GM23338 (cell line): ENCODE results near the gene DAD1. TPM values are rescaled to one million over a fixed set of nuclear protein-coding genes. Genes with fewer than 3 reads are reported as not detected.

Source experiments
- ATAC-seq: fragments of 200-7000 bp; cut with Tn5 transposase; 3 replicates; pipeline ENCODE4 v1.9.1; 2020
- DNase-seq: peaks from one replicate; pipeline ENCODE4 v3.0.0-alpha.2; 2015; ENCODE audit warnings: low spot score
- H2AFZ ChIP-seq: fragments of 200-600 bp; sonication (generic); 2 replicates; pipeline ENCODE4 v1.8.0; 2016; ENCODE audit warnings: antibody characterized with exemption, mild to moderate bottlenecking, moderate library complexity
- H3F3A ChIP-seq: fragments of 200-600 bp; sonication (generic); replicated peaks from 2 replicates; pipeline ENCODE4 v1.8.0; 2017; ENCODE audit warnings: antibody characterized with exemption, mixed run types, low read depth
- H3K27ac ChIP-seq: fragments of 200-600 bp; sonication (generic); 2 replicates; pipeline ENCODE4 v1.6.1; 2016; ENCODE audit warnings: low read depth
- H3K27me3 ChIP-seq: fragments of 200-600 bp; sonication (generic); 2 replicates; pipeline ENCODE4 v1.8.0; 2016; ENCODE audit warnings: mild to moderate bottlenecking, mixed run types, moderate library complexity; ENCODE audit not compliant: insufficient read depth
- H3K36me3 ChIP-seq: fragments of 200-600 bp; sonication (generic); 2 replicates; pipeline ENCODE4 v1.8.0; 2016; ENCODE audit warnings: mild to moderate bottlenecking; ENCODE audit not compliant: insufficient read depth
- H3K4me1 ChIP-seq: fragments of 200-600 bp; sonication (generic); 2 replicates; pipeline ENCODE4 v1.8.0; 2016; ENCODE audit warnings: mild to moderate bottlenecking, moderate library complexity; ENCODE audit not compliant: insufficient read depth
- H3K4me2 ChIP-seq: fragments of 200-600 bp; sonication (generic); 2 replicates; pipeline ENCODE4 v1.7.1; 2017; ENCODE audit warnings: mixed run types
- H3K4me3 ChIP-seq: fragments of 200-600 bp; sonication (generic); 2 replicates; pipeline ENCODE4 v1.6.1; 2016; ENCODE audit warnings: mixed run types
- H3K79me2 ChIP-seq: fragments of 200-600 bp; sonication (generic); replicated peaks from 2 replicates; pipeline ENCODE4 v1.8.0; 2017; ENCODE audit warnings: mild to moderate bottlenecking; ENCODE audit not compliant: insufficient read depth
- H3K9me2 ChIP-seq: fragments of 200-600 bp; sonication (generic); 2 replicates; pipeline ENCODE4 v1.8.0; 2017; ENCODE audit not compliant: insufficient read depth
- H4K20me1 ChIP-seq: fragments of 200-600 bp; sonication (generic); replicated peaks from 2 replicates; pipeline ENCODE4 v1.8.0; 2017; ENCODE audit warnings: mild to moderate bottlenecking; ENCODE audit not compliant: insufficient read depth
- H3K27ac Mint-ChIP-seq: 2 replicates; pipeline ENCODE4 v1.8.0; 2020; ENCODE audit warnings: inconsistent platforms, mild to moderate bottlenecking, moderate library complexity, mixed read lengths
- H3K27me3 Mint-ChIP-seq: 3 replicates; pipeline ENCODE4 v1.8.0; 2022; ENCODE audit warnings: low read depth, mild to moderate bottlenecking, moderate library complexity, mixed read lengths, inconsistent platforms; ENCODE audit not compliant: insufficient read depth, poor library complexity
- H3K36me3 Mint-ChIP-seq: 3 replicates; pipeline ENCODE4 v1.8.0; 2021; ENCODE audit warnings: low read depth, mild to moderate bottlenecking, inconsistent platforms, moderate library complexity, mixed read lengths
- H3K4me1 Mint-ChIP-seq: 3 replicates; pipeline ENCODE4 v1.8.0; 2020; ENCODE audit warnings: mild to moderate bottlenecking, inconsistent platforms, mixed read lengths
- H3K4me3 Mint-ChIP-seq: 3 replicates; pipeline ENCODE4 v1.8.0; 2021; ENCODE audit warnings: moderate library complexity, mild to moderate bottlenecking, inconsistent platforms, mixed read lengths
- H3K9me3 Mint-ChIP-seq: 3 replicates; pipeline ENCODE4 v1.8.0; 2020; ENCODE audit warnings: moderate library complexity, mild to moderate bottlenecking, inconsistent platforms, mixed read lengths
- CREB1 ChIP-seq: fragments of 250-450 bp; sonication (Bioruptor Pico); IDR thresholded peaks from 2 replicates; pipeline ENCODE4 v1.5.0; 2020; ENCODE audit warnings: low read depth, mild to moderate bottlenecking, moderate library complexity
- CTCF ChIP-seq, 2 experiments: fragments of 200-600 bp in 1 of 2; sonication (generic) in 1 of 2; conservative IDR thresholded peaks; 2 replicates each; pipeline versions ENCODE4 v1.5.1 to v1.6.1; 2016 to 2017; ENCODE audit warnings: antibody characterized with exemption in 2 of 2, low read depth in 2 of 2, mild to moderate bottlenecking in 2 of 2, moderate library complexity in 1 of 2
- EZH2 ChIP-seq: fragments of 200-600 bp; sonication (generic); IDR thresholded peaks from one replicate; pipeline ENCODE4 v1.8.0; 2017; ENCODE audit warnings: antibody characterized with exemption, mild to moderate bottlenecking, low read depth; ENCODE audit not compliant: unreplicated experiment
- EZH2phosphoT487 ChIP-seq: fragments of 200-600 bp; sonication (generic); IDR thresholded peaks from one replicate; pipeline ENCODE4 v1.8.1; 2018; ENCODE audit warnings: antibody characterized with exemption; ENCODE audit not compliant: unreplicated experiment
- JUNB ChIP-seq: IDR thresholded peaks from one replicate; pipeline ENCODE4 v1.6.1; 2016; ENCODE audit warnings: antibody characterized with exemption; ENCODE audit not compliant: unreplicated experiment
- NANOG ChIP-seq: IDR thresholded peaks from 2 replicates; pipeline ENCODE4 v1.6.1; 2016; ENCODE audit warnings: antibody characterized with exemption, borderline replicate concordance
- POLR2AphosphoS5 ChIP-seq: IDR thresholded peaks from 2 replicates; pipeline ENCODE4 v1.6.1; 2016; ENCODE audit warnings: antibody characterized with exemption, low read depth
- REST ChIP-seq: IDR thresholded peaks from one replicate; pipeline ENCODE4 v1.6.1; 2018; ENCODE audit warnings: antibody characterized with exemption; ENCODE audit not compliant: unreplicated experiment
- STAT1 ChIP-seq: IDR thresholded peaks from one replicate; pipeline ENCODE4 v1.6.1; 2016; ENCODE audit warnings: antibody characterized with exemption; ENCODE audit not compliant: unreplicated experiment
- ZNF114 ChIP-seq: fragments of 250-450 bp; sonication (Bioruptor Pico); IDR thresholded peaks from 2 replicates; pipeline ENCODE4 v1.5.0; 2020; ENCODE audit warnings: mild to moderate bottlenecking, moderate library complexity
- ZNF331 ChIP-seq: fragments of 250-450 bp; sonication (Bioruptor Pico); IDR thresholded peaks from 2 replicates; pipeline ENCODE4 v1.5.0; 2020; ENCODE audit warnings: low read depth, mild to moderate bottlenecking, moderate library complexity
- ZNF462 ChIP-seq: fragments of 250-450 bp; sonication (Bioruptor Pico); IDR thresholded peaks from 2 replicates; pipeline ENCODE4 v1.5.0; 2020; ENCODE audit warnings: mild to moderate bottlenecking, moderate library complexity
- polyA plus RNA-seq: library from polyadenylated mRNA; unstranded; fragments of >200 nt; fragmentation: Nextera tagmentation; extraction: Ambion mirVana; gene quantifications from 2 replicates; pipeline ENCODE4 v1.2.1, GENCODE V29; 2016
- total RNA-seq: library from RNA; depleted of rRNA; stranded (reverse); fragments of >200 nt; shearing (Covaris generic); gene quantifications from 2 replicates; pipeline ENCODE4 v1.2.3, GENCODE V29; 2014
- TF ChIP-seq, protein P1 (sequence below): IDR thresholded peaks from 2 replicates; pipeline ENCODE4 v1.6.1; 2016; ENCODE audit warnings: antibody characterized with exemption

DAD1 gene
- total and polyA plus RNA-seq, 2 experiments from 2014 or later = 180 to 252 TPM

DNA sequence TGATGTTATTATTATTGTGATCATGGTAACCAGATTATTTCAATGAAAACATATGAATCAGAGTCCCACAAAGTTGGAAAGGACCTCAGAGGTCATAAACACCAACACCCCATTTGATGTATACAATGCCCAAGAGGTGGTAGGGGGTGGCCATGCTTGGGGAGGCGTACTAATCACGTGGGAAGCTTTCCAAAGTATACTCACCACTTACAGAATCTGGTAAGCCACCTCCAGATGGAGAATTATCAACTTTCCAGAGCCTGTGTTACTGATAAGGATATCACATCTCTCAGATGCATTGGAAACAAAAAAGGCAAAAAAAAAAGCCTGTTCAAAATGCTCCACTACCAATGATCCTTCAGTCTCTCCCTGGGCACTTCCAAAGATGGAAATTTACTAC is 8.4 kb downstream of the DAD1 start:
- Histone ChIP-seq H4K20me1 (peaks cover 5% of the 10 kb centered on the region), H3K27me3 (no peaks in the 10 kb centered on the region), H3K4me3 (no peak overlapping the region), H3K27ac (no peak overlapping the region), H3F3A (no peaks in the 10 kb centered on the region), H3K36me3 (no peaks in the 10 kb centered on the region), H2AFZ (no peak overlapping the region), H3K79me2 (peaks cover 86% of the 10 kb centered on the region), H3K4me1 (no peaks in the 10 kb centered on the region), H3K9me2 (no peaks in the 10 kb centered on the region), H3K4me2 (no peak overlapping the region)
- TF ChIP-seq ZNF114 = no peak
- TF ChIP-seq ZNF462 (CRISPR knock-in tag) = no peak
- TF ChIP-seq CREB1 (CRISPR knock-in tag) = no peak
- no peak for TF ChIP-seq CTCF (conservative IDR thresholded peaks at IDR 0.05; ENCODE audit: low read depth in 2 of 2)
- no peak for TF ChIP-seq EZH2
- no peak for TF ChIP-seq ZNF331 (CRISPR knock-in tag)
- no peak for TF ChIP-seq NANOG
- TF ChIP-seq, protein P1, sequence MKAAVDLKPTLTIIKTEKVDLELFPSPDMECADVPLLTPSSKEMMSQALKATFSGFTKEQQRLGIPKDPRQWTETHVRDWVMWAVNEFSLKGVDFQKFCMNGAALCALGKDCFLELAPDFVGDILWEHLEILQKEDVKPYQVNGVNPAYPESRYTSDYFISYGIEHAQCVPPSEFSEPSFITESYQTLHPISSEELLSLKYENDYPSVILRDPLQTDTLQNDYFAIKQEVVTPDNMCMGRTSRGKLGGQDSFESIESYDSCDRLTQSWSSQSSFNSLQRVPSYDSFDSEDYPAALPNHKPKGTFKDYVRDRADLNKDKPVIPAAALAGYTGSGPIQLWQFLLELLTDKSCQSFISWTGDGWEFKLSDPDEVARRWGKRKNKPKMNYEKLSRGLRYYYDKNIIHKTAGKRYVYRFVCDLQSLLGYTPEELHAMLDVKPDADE = no peak
- no peak for TF ChIP-seq EZH2phosphoT487
- no peak for TF ChIP-seq STAT1
- no peak for TF ChIP-seq POLR2AphosphoS5
- TF ChIP-seq JUNB = no peak
- no peak for TF ChIP-seq REST
- Mint-ChIP-seq H3K4me3 (no peak overlapping the region), H3K9me3 (no peaks in the 10 kb centered on the region), H3K4me1 (no peaks in the 10 kb centered on the region; the same call in 2 of the 3 replicates), H3K27ac (no peak overlapping the region), H3K27me3 (no peaks in the 10 kb centered on the region), H3K36me3 (no peaks in the 10 kb centered on the region; the same call in 2 of the 3 replicates)
- no peak for DNase-seq
- no peak for ATAC-seq
